ENCODE results near the gene STOM. TPM values are rescaled to one million over a fixed set of nuclear protein-coding genes. Genes with fewer than 3 reads are reported as not detected.
A peak's percentile ranks its signal among the peaks of the same experiment; 100 is the strongest.

The STOM gene
- total and polyA plus RNA-seq, 2 experiments from 2014 or later = 11.7 to 13.6 TPM

- H3K4me1 ChIP-seq (ENCODE audit: low read depth) = peaks cover 11% of the 10 kb centered on the region
- TF ChIP-seq CTCF (IDR thresholded peaks at IDR 0.05; ENCODE audit: low read depth, low read length) = no peak
- no peaks in the 10 kb centered on the region for H3K27me3 ChIP-seq
- peak overlapping the region; percentile 9 for H3K27ac ChIP-seq
- H3K4me3 ChIP-seq = no peak overlapping the region
- H3K36me3 ChIP-seq = no peaks in the 10 kb centered on the region
- DNase-seq (ENCODE audit: low read depth in 1 of 2, low spot score in 1 of 2) = no peak
- no peaks in the 10 kb centered on the region for H3K9me3 ChIP-seq (ENCODE audit: low read depth)
Measured at GRCh38 chr9:121368138-121368522, 1.9 kb downstream of the STOM start.

GRCh38 chr9:121367306-121368137, 2.5 kb downstream of the STOM start:
- Histone ChIP-seq H3K36me3 (no peaks in the 10 kb centered on the region), H3K4me1 (ENCODE audit: low read depth) (peaks cover 17% of the 10 kb centered on the region), H3K4me3 (no peak overlapping the region), H3K27ac (peak overlapping the region; percentile 9), H3K9me3 (ENCODE audit: low read depth) (no peaks in the 10 kb centered on the region), H3K27me3 (no peaks in the 10 kb centered on the region)
- DNase-seq (ENCODE audit: low read depth in 1 of 2, low spot score in 1 of 2) = peak; percentile 8 to 25
- TF ChIP-seq CTCF (IDR thresholded peaks at IDR 0.05; ENCODE audit: low read depth, low read length) = no peak

GRCh38 chr9:121366611-121367192, 3.3 kb downstream of the STOM start:
- H3K27ac ChIP-seq = no peak overlapping the region

GRCh38 chr9:121365564-121365963, 4.5 kb downstream of the STOM start:
- Histone ChIP-seq H3K27me3 (no peaks in the 10 kb centered on the region), H3K36me3 (no peaks in the 10 kb centered on the region), H3K27ac (no peak overlapping the region), H3K9me3 (ENCODE audit: low read depth) (no peaks in the 10 kb centered on the region), H3K4me3 (no peak overlapping the region), H3K4me1 (ENCODE audit: low read depth) (peaks cover 26% of the 10 kb centered on the region)
- DNase-seq (ENCODE audit: low read depth in 1 of 2, low spot score in 1 of 2) = no peak
- TF ChIP-seq CTCF (IDR thresholded peaks at IDR 0.05; ENCODE audit: low read depth, low read length) = no peak

More at GRCh38 chr9:121366611-121367192, 3.3 kb downstream of the STOM start:
- no peak for DNase-seq (ENCODE audit: low read depth in 1 of 2, low spot score in 1 of 2)
- no peaks in the 10 kb centered on the region for H3K9me3 ChIP-seq (ENCODE audit: low read depth)
- H3K4me1 ChIP-seq (ENCODE audit: low read depth) = peaks cover 20% of the 10 kb centered on the region
- no peak overlapping the region for H3K4me3 ChIP-seq
- TF ChIP-seq CTCF (IDR thresholded peaks at IDR 0.05; ENCODE audit: low read depth, low read length) = no peak
- no peaks in the 10 kb centered on the region for H3K27me3 ChIP-seq
- H3K36me3 ChIP-seq = no peaks in the 10 kb centered on the region

GRCh38 chr9:121364886-121365285, 5.2 kb downstream of the STOM start:
- no peaks in the 10 kb centered on the region for H3K9me3 ChIP-seq (ENCODE audit: low read depth)
- H3K4me1 ChIP-seq (ENCODE audit: low read depth) = peaks cover 32% of the 10 kb centered on the region
- H3K4me3 ChIP-seq = no peak overlapping the region
- no peaks in the 10 kb centered on the region for H3K27me3 ChIP-seq
- no peak overlapping the region for H3K27ac ChIP-seq
- no peak for DNase-seq (ENCODE audit: low read depth in 1 of 2, low spot score in 1 of 2)
- H3K36me3 ChIP-seq = no peaks in the 10 kb centered on the region
- no peak for TF ChIP-seq CTCF (IDR thresholded peaks at IDR 0.05; ENCODE audit: low read depth, low read length)
